Glomerular endothelial cell (primary cell): ENCODE measurements around the gene RPL10. TPM values are rescaled to one million over a fixed set of nuclear protein-coding genes. Genes with fewer than 3 reads are reported as not detected.

Source experiments
- DNase-seq: peaks from one replicate; pipeline ENCODE4 v3.0.0-alpha.2; 2011; ENCODE audit warnings: low read depth, low spot score; ENCODE audit errors: extremely low read depth
- total RNA-seq: library from RNA; depleted of rRNA; stranded (reverse); fragments of >200 nt; gene quantifications from 2 replicates; pipeline ENCODE4 v1.2.3, GENCODE V29; 2015

The RPL10 gene
- 5,051 and 8,288 TPM in 2 replicates for total RNA-seq

DNA sequence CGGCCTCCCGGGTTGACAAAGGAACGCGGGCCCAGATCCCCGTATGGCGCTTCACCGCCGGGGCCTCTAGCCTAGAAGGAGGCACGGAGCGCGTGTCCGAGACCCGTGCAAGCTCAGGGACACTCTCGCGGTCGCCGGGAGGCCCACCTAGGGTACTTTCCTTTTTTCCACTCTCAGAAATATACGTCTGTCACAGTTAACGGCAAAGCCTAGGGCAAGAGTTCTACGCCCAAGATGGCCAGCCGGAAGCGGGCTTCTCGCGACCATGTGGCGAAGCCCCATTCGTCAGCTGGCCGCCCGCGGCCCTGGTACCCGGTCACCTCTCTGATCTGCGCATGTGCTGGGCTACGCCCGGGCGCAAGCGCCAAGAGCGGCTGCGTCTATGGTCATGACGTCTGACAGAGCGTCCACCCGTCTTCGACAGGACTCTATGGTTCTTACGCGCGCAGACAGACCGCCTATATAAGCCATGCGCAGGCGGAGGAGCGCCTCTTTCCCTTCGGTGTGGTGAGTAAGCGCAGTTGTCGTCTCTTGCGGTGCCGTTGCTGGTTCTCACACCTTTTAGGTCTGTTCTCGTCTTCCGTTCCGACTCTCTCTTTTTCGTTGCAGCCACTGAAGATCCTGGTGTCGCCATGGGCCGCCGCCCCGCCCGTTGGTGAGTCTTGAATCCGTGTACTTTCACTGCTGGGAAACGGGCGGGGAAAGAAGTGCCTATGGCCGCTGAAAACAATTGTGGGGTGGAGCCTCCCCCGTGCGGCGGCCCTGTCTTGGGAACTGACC is at the start of gene RPL10:
TSS of gene RPL10 (plus strand) at position 490 of the 780 bp plus-strand sequence. CDS start at position 633, 143 bp downstream.
- DNase-seq: no peak

DNA sequence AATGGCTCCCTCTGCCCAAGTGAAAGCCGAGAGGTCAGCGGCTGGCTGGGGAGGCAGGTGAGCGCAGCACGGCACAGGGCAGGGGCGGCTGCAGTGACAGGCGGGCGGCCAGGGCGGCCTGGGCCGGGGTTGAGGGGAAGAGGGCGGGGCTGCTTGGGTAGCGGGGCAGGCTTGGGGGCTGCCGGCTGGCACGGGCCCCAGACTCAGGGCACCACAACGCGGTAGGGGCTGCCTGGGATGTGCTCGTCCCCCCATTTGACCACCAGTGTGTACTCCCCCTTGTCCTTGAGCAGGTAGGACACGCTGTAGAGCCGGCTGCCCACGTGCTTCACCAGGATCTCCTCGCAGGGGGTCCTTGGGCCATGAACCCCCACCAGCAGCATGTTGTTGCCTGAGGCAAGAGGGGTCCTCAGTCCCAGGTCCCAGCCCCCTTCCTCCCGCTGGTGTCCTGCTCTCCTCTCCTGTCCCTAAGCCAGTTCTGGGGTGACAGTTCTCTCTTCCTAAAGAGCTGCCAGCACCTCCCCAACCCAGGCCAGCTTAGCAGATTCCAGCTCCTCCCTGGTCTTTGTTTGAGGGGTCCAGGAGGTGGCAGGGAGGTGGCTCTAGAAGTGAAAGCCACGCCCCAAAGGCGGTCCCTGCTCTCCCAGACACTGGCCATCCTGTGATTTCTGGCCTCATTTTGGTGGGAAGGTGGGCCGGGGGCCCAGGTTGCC is 49.4 kb upstream of the RPL10 start:
- no peak for DNase-seq

DNA sequence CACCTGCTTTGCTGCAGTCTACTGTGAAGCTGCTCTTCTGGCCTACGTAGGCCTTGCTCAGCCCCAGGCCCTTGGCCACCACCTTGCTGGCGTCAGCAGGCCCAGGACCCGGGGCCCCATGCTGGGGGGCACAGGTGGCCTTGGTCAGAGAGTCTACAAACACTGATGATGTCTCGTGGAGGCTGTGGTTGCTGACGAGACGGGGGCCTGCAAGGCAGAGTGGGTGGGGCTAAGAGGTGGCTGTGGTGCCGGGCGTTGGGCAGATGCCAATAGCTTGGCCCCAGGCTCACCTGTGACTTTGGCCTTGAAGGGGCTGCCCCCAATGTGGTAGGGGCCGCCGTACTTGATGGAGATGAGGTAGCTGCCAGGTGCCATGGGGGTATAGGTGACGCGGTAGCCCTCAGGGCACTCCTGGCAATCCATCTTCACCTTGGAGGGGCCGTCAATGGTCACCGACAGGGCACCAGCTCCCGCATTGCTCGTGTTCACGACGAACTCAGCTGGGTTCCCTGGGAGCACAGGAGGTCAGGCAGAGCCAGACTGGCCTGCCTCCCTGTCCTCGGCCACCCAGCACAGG is 48.7 kb upstream of the RPL10 start:
- DNase-seq: no peak

DNA sequence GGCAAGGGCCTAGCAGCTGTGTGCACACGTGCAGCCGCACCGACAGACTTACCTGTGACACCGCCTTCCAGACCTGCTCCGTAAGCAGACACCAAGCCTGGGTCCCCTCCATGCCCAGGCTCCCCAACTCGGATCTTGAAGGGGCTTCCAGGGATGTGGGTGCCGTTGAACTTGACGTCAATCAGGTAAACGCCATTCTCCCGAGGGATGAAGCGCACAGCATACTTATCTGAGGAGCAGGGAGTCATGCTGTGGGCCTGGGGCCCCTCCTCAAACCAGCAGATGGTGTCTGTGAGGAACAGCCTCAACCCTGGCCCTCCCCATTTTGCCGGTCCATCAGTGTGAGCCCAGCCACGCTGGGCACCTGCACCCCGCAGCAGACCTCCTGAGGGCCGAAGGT is 48.2 kb upstream of the RPL10 start:
- DNase-seq: no peak

DNA sequence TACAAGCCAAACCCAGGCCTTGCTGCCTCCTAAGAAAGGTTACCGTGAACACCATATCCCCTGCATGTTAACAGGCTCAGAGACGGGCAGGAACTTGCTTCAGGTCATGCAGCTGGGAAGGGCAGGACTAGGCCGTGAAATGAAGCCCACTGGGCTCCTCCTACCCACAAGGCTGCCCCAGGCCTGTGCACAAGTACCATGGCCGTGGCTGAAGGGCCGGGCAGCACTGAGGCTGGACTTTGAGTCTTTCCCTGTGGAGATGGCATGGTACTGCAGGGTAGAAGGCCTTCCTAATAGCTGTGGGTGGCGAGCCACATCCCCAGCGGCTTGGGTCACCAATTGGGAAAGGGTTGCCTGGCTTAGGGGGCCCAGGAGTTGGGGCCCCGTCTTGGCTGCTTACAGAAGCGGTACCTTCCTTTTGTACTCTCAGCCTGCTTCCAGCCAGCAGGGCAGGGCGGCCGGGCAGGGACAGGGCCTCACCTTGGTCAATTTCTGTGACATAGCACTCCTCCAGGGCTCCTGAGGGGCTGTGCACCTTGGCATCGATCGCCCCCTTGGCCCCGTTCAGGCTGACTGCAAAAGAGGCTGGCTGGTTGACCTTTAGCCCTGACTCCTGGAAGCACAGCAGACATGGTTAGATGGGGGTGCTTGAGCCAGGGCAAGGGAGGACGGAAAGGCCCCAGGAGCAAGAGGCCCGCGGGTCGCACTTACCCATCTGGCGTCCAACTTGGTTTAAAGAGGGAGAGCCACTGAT is 47.6 kb upstream of the RPL10 start:
- DNase-seq: no peak

DNA sequence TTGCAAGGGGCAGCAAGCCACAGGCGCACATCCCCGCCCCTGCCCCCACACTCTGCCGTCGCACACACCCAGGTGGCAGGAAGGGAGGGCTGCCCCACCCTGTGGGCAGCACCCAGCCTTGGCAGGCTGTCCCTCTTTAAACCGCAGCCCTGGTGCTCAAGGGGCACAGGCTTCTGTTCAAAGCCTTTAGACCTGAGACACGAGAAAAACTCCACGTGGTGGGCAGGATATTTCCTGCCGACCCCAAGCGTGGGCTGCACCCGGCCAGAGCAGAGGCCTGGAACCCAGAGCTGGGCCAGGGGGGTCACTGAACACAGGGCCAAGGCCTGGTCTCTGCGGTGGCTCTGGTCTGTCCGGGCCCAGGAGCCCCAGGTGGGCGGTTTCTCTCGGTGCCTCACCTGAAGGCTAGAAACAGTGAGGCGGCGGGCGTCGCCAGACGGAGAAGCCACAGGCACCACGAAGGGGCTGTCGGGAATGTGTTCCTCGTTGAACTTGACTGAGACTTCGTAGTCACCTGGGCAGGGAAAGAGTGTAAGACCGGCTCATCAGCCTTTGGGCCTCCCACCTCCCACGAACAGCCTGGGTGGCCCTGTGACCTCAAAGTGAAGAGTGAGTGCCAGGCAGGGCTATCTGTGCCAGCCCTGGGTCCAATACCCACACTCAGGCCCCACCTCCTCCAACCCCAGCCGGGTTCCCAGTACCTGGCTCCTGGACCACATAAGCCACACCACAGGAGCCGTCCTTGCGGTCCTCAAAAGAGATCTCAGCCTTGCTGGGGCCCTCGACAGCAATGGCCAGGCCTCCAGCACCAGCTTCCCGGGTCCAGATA is 46.8 kb upstream of the RPL10 start:
- DNase-seq: no peak

DNA sequence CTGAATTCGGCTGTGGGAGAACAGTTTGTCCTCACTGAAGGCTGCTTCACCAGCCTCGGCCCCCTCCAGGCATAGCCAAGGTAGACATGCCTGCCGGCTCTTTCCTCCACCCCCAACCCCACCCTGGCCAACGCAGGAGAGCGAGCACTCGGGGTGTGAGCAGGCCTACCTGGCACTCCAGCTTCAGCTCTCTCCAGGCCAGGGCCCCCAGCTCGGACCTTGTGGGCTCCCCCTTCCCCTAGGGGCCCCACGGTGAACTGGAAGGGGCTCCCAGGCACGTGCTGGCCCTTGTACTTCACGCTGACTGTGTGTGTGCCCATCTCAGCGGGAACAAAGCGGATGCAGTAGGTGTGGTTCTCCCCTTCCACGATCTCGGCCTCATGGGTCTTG is 46.2 kb upstream of the RPL10 start:
- no peak for DNase-seq

DNA sequence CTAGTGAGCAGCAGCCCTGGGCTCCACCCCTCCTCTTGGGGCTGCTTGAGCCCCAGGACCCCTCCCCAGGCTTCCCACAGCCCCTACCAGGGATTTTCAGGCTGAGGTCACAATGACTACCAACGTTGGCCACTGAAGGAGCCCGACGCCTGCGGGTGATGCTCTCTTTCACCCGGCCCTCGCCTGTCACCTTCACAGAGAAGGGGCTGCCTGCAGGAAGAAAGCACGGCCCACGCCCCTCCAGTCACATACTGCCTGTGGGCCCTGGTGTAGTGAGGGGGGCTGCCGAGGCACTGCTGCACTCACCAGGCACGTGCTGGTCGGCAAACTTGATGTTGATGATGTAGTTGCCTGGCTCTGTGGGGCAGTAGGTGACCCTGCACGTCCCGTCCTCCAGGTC is 45.7 kb upstream of the RPL10 start:
- DNase-seq: no peak

DNA sequence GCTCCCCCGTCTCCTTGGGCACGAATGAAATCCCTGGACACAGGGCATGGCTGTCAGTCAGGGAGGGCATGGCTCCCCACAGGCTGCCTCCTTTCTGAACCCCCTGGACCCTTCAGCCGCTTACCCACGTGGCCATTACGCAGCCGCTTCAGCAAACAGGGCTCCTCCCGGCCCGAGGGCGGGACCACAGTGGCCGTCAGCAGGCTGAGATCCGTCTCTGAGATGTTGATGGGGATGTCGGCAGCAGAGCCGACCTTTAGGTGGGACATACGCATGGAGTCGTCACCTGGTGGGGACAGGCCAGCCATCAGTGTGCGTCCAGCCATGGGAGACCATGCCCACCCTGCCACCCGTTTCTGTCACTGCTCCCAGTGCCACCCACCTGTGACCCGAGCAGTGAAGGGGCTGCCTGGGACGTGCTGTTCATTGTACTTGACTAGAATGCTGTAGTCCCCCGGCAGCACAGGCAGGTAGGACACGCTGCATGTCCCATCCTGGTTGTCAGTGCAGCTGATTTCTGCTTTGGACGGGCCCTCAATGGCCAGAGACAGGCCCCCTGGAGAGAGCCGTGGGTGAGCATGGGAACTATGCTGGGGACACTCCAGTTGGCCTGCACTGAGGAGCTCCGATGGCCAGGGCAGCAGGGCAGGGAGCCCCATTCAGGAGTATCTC is 44.9 kb upstream of the RPL10 start:
- no peak for DNase-seq

DNA sequence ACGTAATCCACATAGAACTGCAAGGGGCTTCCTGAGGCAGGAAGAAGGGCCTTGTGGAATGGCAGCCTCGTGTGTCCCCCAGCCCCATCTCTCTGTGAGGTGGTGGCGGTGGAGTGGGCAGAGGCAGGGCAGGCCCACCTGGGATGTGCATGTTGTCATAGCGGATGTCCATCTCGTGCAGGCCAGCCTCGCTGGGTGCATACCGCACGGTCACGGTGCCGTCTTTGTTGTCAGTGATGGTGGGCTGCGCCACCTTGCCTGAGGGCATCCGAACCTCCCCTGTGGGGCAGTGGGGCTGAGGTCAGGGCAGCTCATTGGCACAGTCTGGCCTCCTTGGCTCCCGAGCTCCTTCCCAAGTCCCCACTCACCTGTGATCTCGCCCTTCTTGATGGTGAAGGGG is 44.2 kb upstream of the RPL10 start:
- no peak for DNase-seq

DNA sequence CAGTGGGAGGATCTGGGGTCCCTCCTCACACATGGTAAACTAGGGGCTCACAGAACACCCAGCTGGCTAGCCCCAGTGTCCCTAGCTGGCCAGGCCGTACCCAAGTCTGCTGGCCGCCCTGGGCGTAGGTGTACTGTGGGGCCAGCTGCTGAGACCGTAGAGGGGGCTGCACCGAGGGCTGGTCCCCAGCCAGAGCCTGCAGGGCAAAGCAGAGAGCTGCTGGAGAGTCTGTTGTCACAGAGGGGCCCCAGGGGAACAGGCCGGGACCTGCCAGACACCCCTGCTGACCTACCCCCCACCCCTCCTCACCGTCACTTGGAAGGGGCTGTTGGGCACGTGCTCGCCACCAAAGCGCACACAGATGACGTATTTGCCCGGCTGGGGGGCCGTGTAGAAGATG is 43.7 kb upstream of the RPL10 start:
- DNase-seq: no peak

DNA sequence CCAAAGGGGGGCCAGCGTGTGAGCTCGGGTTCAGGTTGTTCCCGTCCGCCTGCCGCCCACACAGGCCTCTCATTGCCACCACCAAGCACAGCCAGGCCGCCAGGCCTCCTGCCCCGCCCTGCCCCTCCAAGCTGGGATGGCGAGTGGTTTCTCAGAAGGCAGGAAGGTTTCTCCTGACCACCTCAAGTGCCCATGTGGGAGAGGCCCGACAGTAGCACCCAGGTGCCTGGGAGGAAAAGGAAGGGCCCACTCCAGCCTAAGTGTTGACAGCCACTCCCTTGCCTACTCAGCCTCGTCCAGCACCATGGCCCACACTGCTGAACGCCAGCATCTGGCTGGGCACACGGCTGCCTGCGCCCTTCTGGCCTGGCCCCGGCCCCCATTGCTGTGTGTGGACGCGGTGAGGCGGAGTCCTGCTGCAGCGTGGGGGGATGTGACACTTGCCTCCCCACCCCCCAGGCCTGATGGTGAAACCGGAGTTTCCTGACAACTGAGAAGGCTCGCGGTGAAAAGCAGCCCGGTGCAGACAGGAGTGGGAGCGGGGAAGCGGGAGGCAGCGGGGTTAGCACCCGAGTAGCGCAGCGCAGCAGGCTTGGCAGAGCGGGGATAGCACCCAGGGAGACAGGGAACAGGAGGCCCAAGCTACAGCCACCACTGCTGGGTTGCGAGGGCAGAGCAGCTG is 42.9 kb upstream of the RPL10 start:
- DNase-seq: no peak

DNA sequence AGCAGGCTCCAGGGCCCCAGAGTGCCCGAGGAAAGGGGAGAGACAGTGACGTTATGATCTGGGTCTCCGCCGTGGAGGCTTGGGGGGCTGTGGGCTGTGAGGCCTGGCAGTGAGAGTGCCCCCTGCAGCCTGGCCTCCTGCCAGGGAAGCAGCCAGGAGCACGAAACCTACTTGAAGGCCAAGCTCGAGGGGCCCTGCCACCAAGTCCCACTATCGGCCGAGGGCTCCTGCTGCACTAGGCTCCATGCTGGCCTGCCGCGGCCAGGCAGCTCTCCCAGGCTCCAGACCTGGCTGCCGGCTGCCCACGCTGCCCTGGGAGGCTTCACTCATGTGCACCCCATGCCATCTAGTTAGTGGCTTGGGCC is 42.4 kb upstream of the RPL10 start:
- no peak for DNase-seq

DNA sequence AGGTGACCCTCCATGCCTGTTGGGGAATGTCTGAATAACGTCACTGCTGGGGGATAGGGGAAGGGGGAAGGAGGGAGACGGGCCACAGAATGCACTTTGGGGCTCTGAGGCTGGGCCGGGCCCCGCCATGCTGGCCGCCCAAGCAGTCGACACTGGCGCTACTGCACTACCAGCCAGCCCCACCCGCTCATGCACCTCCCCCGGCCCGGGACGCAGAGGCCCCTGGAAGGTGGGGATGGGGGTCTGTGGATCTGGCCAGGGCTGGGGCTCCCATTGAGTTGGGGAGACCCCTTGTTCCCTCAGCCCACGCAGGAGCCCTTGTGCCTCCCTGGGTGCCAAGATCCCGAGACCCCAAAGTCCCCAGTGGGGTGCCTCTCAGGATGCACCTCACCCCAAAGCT is 41.6 kb upstream of the RPL10 start:
- no peak for DNase-seq

DNA sequence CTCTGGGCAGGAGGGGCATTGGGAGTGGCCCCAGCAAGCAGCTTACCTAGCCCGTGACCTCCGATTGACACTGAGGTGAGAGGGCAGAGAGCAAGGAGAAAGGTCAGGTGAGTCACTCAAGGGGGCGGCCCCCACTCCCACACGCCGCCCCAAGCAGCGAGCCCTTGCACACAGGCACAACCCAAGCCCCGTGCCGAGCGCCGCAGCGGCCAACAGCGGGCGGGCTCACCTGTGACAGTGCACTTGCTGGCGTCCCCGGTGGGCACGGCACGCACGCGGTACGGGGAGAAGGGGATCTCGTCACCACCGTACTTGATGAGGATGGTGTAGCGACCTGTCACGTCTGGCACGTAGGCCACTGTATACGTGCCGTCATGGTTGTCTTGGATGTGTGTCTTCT is 41.0 kb upstream of the RPL10 start:
- DNase-seq: no peak

DNA sequence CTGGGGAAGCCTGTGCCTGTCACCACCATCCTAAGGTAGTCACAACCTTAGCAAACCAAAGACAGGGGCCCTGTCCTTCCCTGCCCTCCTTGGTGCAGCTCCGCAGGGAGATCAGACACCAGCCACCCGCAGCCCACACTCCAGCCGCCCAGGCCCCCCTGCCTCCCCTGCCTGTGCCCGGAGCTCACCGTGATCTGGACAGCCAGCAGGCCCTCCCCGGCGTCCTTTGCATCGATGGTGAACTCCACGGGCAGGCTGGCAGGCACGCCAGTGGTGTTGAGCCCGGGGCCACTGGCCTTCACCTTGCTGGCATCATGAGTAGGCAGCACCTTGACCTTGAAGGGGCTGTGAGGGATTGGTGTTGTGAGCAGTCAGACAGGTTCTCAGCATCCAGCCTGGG is 40.2 kb upstream of the RPL10 start:
- no peak for DNase-seq

DNA sequence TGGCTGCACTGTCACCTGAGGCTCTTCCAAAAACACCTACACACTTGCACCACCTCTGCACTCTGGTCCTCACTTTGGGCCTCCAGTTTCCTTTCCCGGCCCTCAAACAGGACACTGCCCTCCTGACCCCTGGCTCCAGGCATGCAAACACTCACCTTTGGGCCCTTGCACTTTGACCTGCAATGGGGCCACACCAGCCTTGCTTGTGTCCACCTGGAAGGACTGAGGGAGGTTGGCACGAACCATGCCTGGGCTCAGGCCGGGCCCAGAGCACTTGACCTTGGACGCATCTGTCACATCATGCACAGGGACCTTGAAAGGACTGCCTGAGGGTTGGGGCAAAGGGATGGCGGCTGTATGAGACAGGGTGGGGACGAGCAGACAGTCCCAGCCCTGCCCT is 39.3 kb upstream of the RPL10 start:
- DNase-seq: no peak

DNA sequence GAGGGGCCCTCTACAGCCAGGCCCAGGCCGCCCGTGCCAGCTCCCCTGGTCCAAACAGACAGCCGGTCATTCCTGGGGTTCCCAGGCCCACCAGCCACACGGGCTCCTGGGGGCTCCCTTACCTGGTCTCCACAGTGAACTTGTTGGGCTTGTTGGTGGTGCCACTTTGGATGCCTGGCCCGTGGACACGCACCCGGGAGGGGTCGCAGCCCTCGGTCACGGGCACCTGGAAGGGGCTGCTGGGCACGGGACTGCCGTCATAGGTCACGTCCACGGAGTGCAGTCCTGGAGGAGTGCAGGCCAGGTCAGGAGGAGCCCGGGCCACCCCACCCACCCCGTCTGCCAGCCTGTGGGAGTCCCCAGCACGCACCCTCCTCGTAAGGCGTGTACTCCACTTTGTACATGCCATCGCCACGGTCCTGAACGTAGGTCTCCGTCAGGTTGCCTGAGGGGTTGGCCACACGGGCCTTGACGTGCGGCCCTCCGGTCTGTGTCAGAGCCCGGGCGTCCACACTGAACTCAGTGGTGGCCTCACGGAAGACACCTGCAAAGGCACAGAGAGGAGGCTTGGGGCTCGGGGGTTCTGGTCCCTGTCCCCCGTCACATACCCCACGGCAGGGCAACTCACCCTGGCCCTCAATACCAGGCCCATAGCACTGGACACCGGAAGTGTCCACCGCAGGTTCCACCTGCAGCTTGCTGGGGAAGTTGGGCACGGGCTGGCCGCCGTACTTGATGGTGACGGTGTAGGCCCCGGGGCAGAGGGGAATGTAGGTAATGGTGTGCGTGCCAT is 38.6 kb upstream of the RPL10 start:
- DNase-seq: no peak
